GM23338 (cell line): ENCODE measurements around the gene CSRNP3.

Source experiments
- CREB1 ChIP-seq: fragments of 250-450 bp; sonication (Bioruptor Pico); IDR thresholded peaks from 2 replicates; pipeline ENCODE4 v1.5.0; 2020; ENCODE audit warnings: low read depth, mild to moderate bottlenecking, moderate library complexity
- CTCF ChIP-seq, 2 experiments: fragments of 200-600 bp in 1 of 2; sonication (generic) in 1 of 2; conservative IDR thresholded peaks; 2 replicates each; pipeline versions ENCODE4 v1.5.1 to v1.6.1; 2016 to 2017; ENCODE audit warnings: antibody characterized with exemption in 2 of 2, low read depth in 2 of 2, mild to moderate bottlenecking in 2 of 2, moderate library complexity in 1 of 2
- ETS1 ChIP-seq: IDR thresholded peaks from 2 replicates; pipeline ENCODE4 v1.6.1; 2016; ENCODE audit warnings: antibody characterized with exemption
- EZH2 ChIP-seq: fragments of 200-600 bp; sonication (generic); IDR thresholded peaks from one replicate; pipeline ENCODE4 v1.8.0; 2017; ENCODE audit warnings: antibody characterized with exemption, mild to moderate bottlenecking, low read depth; ENCODE audit not compliant: unreplicated experiment
- EZH2phosphoT487 ChIP-seq: fragments of 200-600 bp; sonication (generic); IDR thresholded peaks from one replicate; pipeline ENCODE4 v1.8.1; 2018; ENCODE audit warnings: antibody characterized with exemption; ENCODE audit not compliant: unreplicated experiment
- JUNB ChIP-seq: IDR thresholded peaks from one replicate; pipeline ENCODE4 v1.6.1; 2016; ENCODE audit warnings: antibody characterized with exemption; ENCODE audit not compliant: unreplicated experiment
- POLR2AphosphoS5 ChIP-seq: IDR thresholded peaks from 2 replicates; pipeline ENCODE4 v1.6.1; 2016; ENCODE audit warnings: antibody characterized with exemption, low read depth
- REST ChIP-seq: IDR thresholded peaks from one replicate; pipeline ENCODE4 v1.6.1; 2018; ENCODE audit warnings: antibody characterized with exemption; ENCODE audit not compliant: unreplicated experiment
- STAT1 ChIP-seq: IDR thresholded peaks from one replicate; pipeline ENCODE4 v1.6.1; 2016; ENCODE audit warnings: antibody characterized with exemption; ENCODE audit not compliant: unreplicated experiment
- ZNF114 ChIP-seq: fragments of 250-450 bp; sonication (Bioruptor Pico); IDR thresholded peaks from 2 replicates; pipeline ENCODE4 v1.5.0; 2020; ENCODE audit warnings: mild to moderate bottlenecking, moderate library complexity
- ZNF331 ChIP-seq: fragments of 250-450 bp; sonication (Bioruptor Pico); IDR thresholded peaks from 2 replicates; pipeline ENCODE4 v1.5.0; 2020; ENCODE audit warnings: low read depth, mild to moderate bottlenecking, moderate library complexity
- ZNF462 ChIP-seq: fragments of 250-450 bp; sonication (Bioruptor Pico); IDR thresholded peaks from 2 replicates; pipeline ENCODE4 v1.5.0; 2020; ENCODE audit warnings: mild to moderate bottlenecking, moderate library complexity

- TF ChIP-seq CTCF (conservative IDR thresholded peaks at IDR 0.05; ENCODE audit: low read depth in 2 of 2) (no peak), POLR2AphosphoS5 (no peak), ZNF462 (CRISPR knock-in tag) (no peak), REST (no peak), EZH2 (no peak), JUNB (no peak), STAT1 (no peak), CREB1 (CRISPR knock-in tag) (no peak), EZH2phosphoT487 (no peak), ETS1 (no peak), ZNF114 (CRISPR knock-in tag) (no peak), ZNF331 (CRISPR knock-in tag) (no peak)
These were observed 132.5 kb downstream of the CSRNP3 start for GRCh38 chr2:165601928-165602521.
